Stimulated activated CD8-positive, alpha-beta memory T cell treated with anti-CD3 and anti-CD28 coated beads, Interleukin-15, amount 100 ng/mL, for 1 hour (primary cell): ENCODE data around the gene EFR3B.
"Not testable (repeated sequence)": the region's sequence is repeated elsewhere in the genome, so short reads cannot be mapped to it uniquely, and the experiment has no call there.

Experiments used
- DNase-seq: peaks from one replicate; pipeline ENCODE4 v3.0.0-alpha.2; 2020; ENCODE audit warnings: low read depth

EFR3B gene, protein sequence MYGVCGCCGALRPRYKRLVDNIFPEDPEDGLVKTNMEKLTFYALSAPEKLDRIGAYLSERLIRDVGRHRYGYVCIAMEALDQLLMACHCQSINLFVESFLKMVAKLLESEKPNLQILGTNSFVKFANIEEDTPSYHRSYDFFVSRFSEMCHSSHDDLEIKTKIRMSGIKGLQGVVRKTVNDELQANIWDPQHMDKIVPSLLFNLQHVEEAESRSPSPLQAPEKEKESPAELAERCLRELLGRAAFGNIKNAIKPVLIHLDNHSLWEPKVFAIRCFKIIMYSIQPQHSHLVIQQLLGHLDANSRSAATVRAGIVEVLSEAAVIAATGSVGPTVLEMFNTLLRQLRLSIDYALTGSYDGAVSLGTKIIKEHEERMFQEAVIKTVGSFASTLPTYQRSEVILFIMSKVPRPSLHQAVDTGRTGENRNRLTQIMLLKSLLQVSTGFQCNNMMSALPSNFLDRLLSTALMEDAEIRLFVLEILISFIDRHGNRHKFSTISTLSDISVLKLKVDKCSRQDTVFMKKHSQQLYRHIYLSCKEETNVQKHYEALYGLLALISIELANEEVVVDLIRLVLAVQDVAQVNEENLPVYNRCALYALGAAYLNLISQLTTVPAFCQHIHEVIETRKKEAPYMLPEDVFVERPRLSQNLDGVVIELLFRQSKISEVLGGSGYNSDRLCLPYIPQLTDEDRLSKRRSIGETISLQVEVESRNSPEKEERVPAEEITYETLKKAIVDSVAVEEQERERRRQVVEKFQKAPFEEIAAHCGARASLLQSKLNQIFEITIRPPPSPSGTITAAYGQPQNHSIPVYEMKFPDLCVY

DNA sequence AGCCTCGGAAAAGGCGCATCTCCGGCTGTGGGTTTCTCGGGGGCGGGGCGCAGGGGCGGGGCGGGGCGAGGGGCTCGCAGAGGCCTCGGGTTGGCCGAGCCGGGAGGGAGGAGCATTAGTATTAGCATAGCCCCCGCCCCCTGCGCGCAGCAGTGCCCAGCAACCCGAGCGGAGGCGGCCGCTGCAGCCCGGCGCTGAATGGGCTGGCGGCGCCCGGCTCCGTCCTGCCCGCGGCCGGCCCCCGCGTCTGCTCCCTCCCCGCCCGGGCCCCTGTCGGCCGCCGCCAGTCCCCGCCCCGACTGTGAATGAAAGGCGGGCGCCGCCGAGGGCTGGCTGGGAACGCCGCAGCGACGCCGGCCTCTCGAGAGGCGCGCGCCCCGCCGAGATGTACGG, at the start of gene EFR3B:
Gene EFR3B (plus strand): TSS at position 149 of the 393 bp plus-strand sequence. CDS start 237 bp downstream, at position 386.
- DNase-seq: peak; percentile 72

- DNase-seq: no peak
These were observed 48.3 kb upstream of the EFR3B start for GRCh38 chr2:24993406-24994145.

- DNase-seq: no peak
These were observed 47.6 kb upstream of the EFR3B start for GRCh38 chr2:24994146-24994724.

DNA sequence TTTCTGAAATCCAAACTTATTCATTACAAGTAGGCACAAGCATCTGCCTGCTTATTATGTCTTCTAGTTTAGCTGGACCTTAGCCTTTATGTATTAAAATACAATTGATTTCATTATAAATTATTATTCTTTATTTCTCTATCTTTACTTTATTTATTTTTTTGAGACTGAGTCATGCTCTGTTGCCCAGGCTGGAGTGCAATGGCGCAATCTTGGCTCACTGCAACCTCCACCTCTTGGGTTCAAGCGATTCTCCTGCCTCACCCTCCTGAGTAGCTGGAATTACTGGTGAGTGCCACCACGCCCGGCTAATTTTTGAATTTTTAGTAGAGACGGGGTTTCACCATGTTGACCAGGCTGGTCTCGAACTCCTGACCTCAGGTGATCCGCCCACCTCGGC, 42.8 kb upstream of the EFR3B start:
- not testable (repeated sequence) for DNase-seq

DNA sequence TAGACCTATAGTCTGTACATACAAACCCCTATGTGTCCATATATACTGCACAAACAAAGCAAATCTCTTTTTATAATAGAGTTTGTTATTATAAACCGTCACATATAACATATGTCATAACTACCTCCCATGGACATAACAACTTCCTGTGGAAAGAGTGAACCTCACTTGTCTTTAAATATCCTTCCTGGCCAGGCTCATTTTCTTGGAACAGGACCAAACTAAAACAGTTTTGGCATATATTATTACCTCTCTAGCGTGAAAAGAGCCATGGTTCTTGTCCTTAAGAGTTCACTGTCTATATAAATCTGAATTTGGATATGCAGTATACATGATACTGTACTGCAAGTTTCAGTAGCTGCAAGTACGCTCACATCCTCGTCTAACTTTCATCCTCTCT, 41.8 kb upstream of the EFR3B start:
- no peak for DNase-seq

DNA sequence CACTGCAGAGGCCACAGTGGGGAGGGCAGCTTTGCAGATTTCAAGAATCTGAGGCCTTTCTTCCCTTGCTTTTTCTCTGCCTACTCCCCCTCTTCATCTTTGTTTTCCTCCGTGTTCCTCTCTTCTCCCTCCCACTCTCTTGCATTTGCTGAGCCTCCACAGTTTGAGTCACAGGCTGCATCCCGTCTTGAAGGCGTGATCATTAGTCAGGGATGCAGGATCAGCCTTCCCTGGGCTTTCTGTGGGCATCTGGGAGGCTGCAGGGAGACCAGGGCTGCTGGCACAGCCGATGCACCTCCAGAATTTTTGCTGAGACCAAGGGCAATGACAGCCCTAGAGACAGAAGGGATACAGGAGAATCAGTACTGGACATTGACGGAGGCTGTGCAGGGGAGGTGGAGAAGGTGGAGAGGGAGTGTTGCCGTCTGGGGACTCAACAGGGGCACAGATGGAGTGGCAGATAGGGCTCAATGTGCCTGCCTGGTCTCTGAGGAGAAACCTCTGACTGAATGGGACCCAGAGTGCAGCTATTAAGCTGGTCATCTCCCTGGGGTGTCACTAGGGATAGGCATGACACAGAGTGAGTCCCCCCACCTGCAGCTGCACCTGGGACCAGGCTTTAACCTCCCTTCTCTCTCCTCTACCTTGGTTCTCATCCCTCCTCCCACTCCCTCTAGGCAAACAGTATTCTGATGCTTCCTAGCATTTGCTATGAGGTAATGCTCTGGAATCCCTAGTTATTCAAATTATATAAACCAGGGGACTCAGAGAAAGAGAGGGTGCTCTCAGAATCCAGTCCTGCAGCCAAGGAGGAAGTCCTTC, 41.2 kb upstream of the EFR3B start:
- DNase-seq: no peak

GRCh38 chr2:25001325-25001637, 40.6 kb upstream of the EFR3B start:
- DNase-seq: no peak

DNA sequence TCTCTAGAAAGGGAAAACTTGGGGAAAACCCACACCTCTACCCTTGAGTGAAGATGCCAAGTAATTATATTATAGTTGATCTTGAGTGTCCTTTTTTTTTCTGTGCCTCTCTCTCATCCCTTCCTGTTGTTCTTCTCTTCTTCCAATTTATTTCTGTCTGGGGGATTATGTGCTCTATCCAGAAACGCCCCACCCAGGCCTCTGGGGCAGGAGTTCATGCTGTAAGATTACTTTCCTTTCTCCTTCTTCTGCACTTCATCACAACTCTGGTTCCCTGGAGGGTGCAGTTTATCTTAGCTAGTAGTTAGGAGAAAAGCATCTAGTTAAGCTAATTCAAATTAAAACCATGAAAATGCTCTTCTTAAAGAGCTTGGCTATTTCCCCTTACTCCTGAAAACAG, 39.8 kb upstream of the EFR3B start:
- no peak for DNase-seq

DNA sequence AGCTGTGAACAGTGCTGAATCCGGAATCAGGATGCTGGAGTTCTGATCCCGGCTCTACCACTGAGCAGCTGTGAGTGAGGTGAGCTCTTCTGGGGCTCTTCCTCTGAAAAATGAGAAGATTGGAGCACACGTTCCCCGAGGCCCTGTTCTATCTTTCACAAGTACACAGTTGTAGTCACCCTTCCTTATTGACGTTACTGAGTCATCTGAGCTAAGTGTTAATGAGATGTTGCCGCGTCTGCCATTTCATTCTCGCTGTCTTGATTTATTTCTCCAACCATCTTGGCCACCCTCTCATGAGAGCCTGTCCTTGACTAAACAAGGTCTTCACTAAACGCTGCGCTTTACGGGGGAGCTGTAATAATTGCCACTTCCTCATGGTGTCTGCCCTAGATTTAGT, 31.9 kb upstream of the EFR3B start:
- DNase-seq: no peak

GRCh38 chr2:25011342-25011741, 30.5 kb upstream of the EFR3B start:
- DNase-seq: not testable (repeated sequence)

GRCh38 chr2:25014631-25015030, 27.2 kb upstream of the EFR3B start:
- DNase-seq: no peak

DNA sequence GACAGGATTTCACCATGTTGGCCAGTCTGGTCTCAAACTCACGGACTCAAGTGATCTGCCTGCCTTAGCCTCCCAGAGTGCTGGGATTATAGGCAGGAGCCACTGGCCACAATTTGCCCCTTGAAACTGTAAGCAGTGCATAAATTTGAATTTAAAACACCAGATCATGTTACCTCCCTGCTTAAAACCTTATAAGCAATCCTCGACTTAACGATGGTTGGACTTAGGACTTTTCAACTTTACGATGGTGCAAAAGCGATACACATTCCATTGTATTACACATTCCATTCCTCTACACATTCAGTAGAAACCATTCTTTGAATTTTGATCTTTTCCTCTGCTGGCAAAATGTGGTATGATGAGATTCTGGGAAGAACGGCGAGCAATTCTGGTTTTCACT, 23.2 kb upstream of the EFR3B start:
- no peak for DNase-seq

GRCh38 chr2:25021791-25022362, 20.0 kb upstream of the EFR3B start:
- DNase-seq: no peak

GRCh38 chr2:25023333-25023732, 18.5 kb upstream of the EFR3B start:
- DNase-seq: no peak

DNA sequence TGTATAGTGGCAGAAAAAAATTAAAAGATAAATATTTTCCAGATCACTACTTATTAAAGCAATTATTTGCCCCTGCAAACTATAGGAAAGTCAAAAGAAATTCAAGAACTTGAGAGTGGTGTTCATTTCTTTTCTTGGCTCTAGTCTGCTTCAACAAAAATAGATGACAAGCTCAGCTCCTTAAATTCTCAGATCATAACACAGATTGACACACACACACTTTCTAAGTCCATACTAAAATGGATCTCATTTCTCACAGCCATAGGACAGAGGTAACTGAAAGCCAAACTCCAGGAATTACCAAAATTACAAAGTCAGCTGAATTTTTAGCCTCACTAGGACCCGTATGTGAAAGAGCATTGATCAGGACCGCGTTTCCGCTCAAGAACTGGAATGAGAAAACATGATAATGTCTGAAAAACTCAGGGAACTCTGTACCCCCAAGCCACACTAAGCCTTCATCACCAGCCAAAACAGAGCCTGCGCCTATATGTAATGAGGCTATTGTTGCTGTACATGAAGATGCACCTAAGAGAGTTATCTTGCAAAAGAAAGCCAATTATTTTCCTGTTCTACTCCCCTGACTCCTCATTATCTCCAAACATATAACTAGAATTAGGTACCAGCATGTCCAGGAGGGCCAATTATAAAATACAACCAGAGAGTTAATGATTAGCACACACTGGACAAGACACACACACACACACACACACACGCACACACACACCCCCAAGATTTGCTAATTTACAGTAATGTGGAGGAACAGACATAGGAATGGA, 16.5 kb upstream of the EFR3B start:
- DNase-seq: no peak

GRCh38 chr2:25026008-25026530, 15.8 kb upstream of the EFR3B start:
- no peak for DNase-seq

DNA sequence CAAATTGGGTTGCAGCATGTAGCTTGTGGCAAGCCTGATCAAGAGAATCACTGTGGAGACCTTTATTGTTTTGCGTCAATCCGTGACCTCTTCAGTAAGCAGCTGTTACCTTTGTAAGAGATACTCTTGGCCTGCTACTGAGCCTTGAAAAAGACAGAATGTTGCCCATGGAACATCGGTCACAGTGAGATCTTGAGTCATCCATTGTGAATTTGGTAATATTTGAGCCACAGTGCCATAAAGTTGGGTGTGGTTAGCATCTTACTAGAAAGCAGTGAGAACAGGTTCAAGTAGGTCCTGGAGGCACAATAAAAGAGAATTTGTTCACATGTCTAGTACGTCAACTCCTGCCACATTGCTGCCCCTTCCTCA, 12.7 kb upstream of the EFR3B start:
- no peak for DNase-seq

DNA sequence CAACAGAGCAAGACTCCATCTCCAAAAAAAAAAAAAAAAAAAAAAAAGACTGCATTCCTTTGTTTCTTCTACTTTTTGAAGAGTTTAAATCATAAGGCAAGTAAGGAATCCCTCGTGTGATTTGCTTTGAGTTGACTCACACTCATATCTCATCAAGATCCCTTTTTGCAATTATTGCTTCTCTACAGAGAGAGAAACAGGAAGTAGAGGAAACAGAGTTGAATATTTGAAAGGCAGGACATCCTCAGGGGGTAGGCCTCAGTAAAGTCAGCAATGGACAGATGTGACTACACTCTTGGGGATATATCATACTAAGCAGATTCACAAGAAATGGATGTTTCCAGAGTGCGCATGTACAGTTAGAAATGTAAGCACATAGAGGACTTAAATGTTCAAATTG, 11.2 kb upstream of the EFR3B start:
- DNase-seq: no peak

- no peak for DNase-seq
These were observed 9.8 kb upstream of the EFR3B start for GRCh38 chr2:25032094-25032493.

DNA sequence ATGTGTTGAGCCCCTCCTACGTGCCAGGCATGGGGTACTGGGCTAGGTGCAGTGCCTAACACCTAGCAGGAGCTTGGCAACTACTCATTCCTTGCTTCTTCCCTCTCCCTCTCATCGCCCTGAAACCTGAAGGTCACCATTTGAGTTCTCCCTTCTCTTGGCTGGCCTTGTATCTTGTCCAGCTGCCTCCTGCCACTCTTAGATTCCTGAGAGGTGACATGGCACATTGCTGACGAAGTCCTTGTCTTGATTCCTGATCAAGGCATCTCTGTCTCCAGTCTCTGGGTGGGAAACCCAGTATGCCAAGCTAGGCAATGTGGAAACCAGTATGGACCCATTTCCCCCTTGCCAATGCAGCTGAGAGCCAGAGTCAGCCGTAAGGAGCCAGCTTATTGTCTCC, 9.0 kb upstream of the EFR3B start:
- DNase-seq: no peak
